Activated CD8-positive, alpha-beta memory T cell treated with anti-CD3 and anti-CD28 coated beads, Interleukin-2, amount 10 ng/mL, durations not matched to agents 7 days and 5 days (primary cell): ENCODE data around the gene ZNF367. TPM values are rescaled to one million over a fixed set of nuclear protein-coding genes. Genes with fewer than 3 reads are reported as not detected.

Experiments used
- ATAC-seq: fragments of 150-1000 bp; cut with Tn5 transposase; one replicate; pipeline ENCODE4 v1.10.0; 2021; ENCODE audit warnings: moderate library complexity
- CTCF ChIA-PET: fragments of 350-600 bp; sonication (Branson Sonifier 250); formaldehyde crosslinking; loops from one replicate; lab custom pipeline; 2021; ENCODE audit warnings: antibody characterized with exemption; lab: Charles Lee
- DNase-seq: peaks from one replicate; pipeline ENCODE4 v3.0.0-alpha.2; 2020
- H3K27ac Mint-ChIP-seq: one replicate; pipeline ENCODE4 v1.8.0; 2021; ENCODE audit warnings: mild to moderate bottlenecking, mixed read lengths
- H3K27me3 Mint-ChIP-seq: one replicate; pipeline ENCODE4 v1.8.0; 2021; ENCODE audit warnings: mixed read lengths
- H3K36me3 Mint-ChIP-seq: one replicate; pipeline ENCODE4 v1.8.0; 2021; ENCODE audit warnings: mild to moderate bottlenecking, mixed read lengths
- H3K4me1 Mint-ChIP-seq: one replicate; pipeline ENCODE4 v1.8.0; 2021; ENCODE audit warnings: mixed read lengths
- H3K4me3 Mint-ChIP-seq: one replicate; pipeline ENCODE4 v1.8.0; 2021; ENCODE audit warnings: mild to moderate bottlenecking, moderate library complexity, mixed read lengths
- H3K9me3 Mint-ChIP-seq: one replicate; pipeline ENCODE4 v1.8.0; 2022; ENCODE audit warnings: low read depth, mixed read lengths
- total RNA-seq, 2 experiments: library from RNA; stranded (reverse); gene quantifications; one replicate each; pipeline ENCODE4 v1.2.3, GENCODE V29; 2021

ZNF367 gene
- total RNA-seq, 2 experiments from 2014 or later: 31.2 to 36.3 TPM

- Mint-ChIP-seq H3K36me3 (no peaks in the 10 kb centered on the region), H3K9me3 (no peaks in the 10 kb centered on the region), H3K4me1 (peaks cover 26% of the 10 kb centered on the region), H3K27ac (peak within 1 kb of the TSS; percentile 66), H3K27me3 (peaks cover 5% of the 10 kb centered on the region), H3K4me3 (peak within 1 kb of the TSS; percentile 83)
- DNase-seq: peak; percentile 97
- CTCF ChIA-PET: interaction anchor here (1.0 to 4.1 kb wide), 9 partner anchors 9 to 404 kb away, joined by 3 to 32 read pairs (median 4); partner anchors contain the start of genes PRXL2C and ZNF782
- peak; percentile 99 for ATAC-seq
These were observed 31.9 kb upstream of the ZNF367 start, which contains the start of gene HABP4 for GRCh38 chr9:96449845-96450612. HABP4 (plus strand) TSS chr9:96450169; CDS start chr9:96450280, 111 bp downstream.

GRCh38 chr9:96449523-96449844, 31.3 kb upstream of the ZNF367 start:
- no peaks in the 10 kb centered on the region for H3K9me3 Mint-ChIP-seq
- DNase-seq (no peak), ATAC-seq (no peak)
- peaks cover 5% of the 10 kb centered on the region for H3K27me3 Mint-ChIP-seq
- H3K4me1 Mint-ChIP-seq: peaks cover 26% of the 10 kb centered on the region
- H3K4me3 Mint-ChIP-seq: peak overlapping the region; percentile 83
- H3K27ac Mint-ChIP-seq: peak overlapping the region; percentile 41
- CTCF ChIA-PET: interaction anchor here (1.0 to 4.1 kb wide), 9 partner anchors 8 to 404 kb away, joined by 3 to 32 read pairs (median 4); partner anchors contain the start of genes PRXL2C and ZNF782
- no peaks in the 10 kb centered on the region for H3K36me3 Mint-ChIP-seq

GRCh38 chr9:96448546-96449170, 30.5 kb upstream of the ZNF367 start:
- ATAC-seq (no peak), DNase-seq (no peak)
- H3K9me3 Mint-ChIP-seq: no peaks in the 10 kb centered on the region
- no peak overlapping the region for H3K4me3 Mint-ChIP-seq
- no peak overlapping the region for H3K27ac Mint-ChIP-seq
- peaks cover 5% of the 10 kb centered on the region for H3K27me3 Mint-ChIP-seq
- H3K4me1 Mint-ChIP-seq: peaks cover 25% of the 10 kb centered on the region
- no peaks in the 10 kb centered on the region for H3K36me3 Mint-ChIP-seq
- CTCF ChIA-PET: interaction anchor here (1.1 to 2.3 kb wide), 4 partner anchors 118 to 405 kb away, joined by 4 to 13 read pairs (median 6); partner anchors contain the start of genes PRXL2C and ZNF782

GRCh38 chr9:96447406-96447805, 29.2 kb upstream of the ZNF367 start:
- H3K4me1 Mint-ChIP-seq: peaks cover 21% of the 10 kb centered on the region
- ATAC-seq: no peak
- H3K27ac Mint-ChIP-seq: no peak overlapping the region
- no peaks in the 10 kb centered on the region for H3K9me3 Mint-ChIP-seq
- no peaks in the 10 kb centered on the region for H3K36me3 Mint-ChIP-seq
- no peak overlapping the region for H3K4me3 Mint-ChIP-seq
- CTCF ChIA-PET: no interaction called here
- H3K27me3 Mint-ChIP-seq: peaks cover 5% of the 10 kb centered on the region
- DNase-seq: no peak

- Mint-ChIP-seq H3K27ac (no peak overlapping the region), H3K4me1 (peaks cover 4% of the 10 kb centered on the region), H3K27me3 (no peaks in the 10 kb centered on the region), H3K4me3 (no peak overlapping the region), H3K36me3 (no peaks in the 10 kb centered on the region), H3K9me3 (no peaks in the 10 kb centered on the region)
- CTCF ChIA-PET: interaction anchor here (0.8 to 3.2 kb wide), 23 partner anchors 9 to 336 kb away, joined by 3 to 32 read pairs (median 4); partner anchors contain the start of genes HABP4, PRXL2C and ZNF510
- no peak for ATAC-seq
- DNase-seq: no peak
These were observed 24.3 kb upstream of the ZNF367 start for GRCh38 chr9:96442491-96442890.

GRCh38 chr9:96441798-96442445, 23.8 kb upstream of the ZNF367 start:
- Mint-ChIP-seq H3K4me1 (no peaks in the 10 kb centered on the region), H3K9me3 (no peaks in the 10 kb centered on the region), H3K36me3 (no peaks in the 10 kb centered on the region), H3K4me3 (no peak overlapping the region), H3K27ac (no peak overlapping the region), H3K27me3 (no peaks in the 10 kb centered on the region)
- DNase-seq (no peak), ATAC-seq (peak; percentile 51)
- CTCF ChIA-PET: interaction anchor here (0.7 to 3.2 kb wide), 24 partner anchors 9 to 336 kb away, joined by 3 to 32 read pairs (median 4); partner anchors contain the start of genes HABP4, PRXL2C and ZNF510

GRCh38 chr9:96440671-96441199, 22.6 kb upstream of the ZNF367 start:
- Mint-ChIP-seq H3K4me3 (no peak overlapping the region), H3K27me3 (no peaks in the 10 kb centered on the region), H3K4me1 (peaks cover 7% of the 10 kb centered on the region), H3K9me3 (no peaks in the 10 kb centered on the region), H3K36me3 (no peaks in the 10 kb centered on the region), H3K27ac (no peak overlapping the region)
- ATAC-seq: no peak
- no peak for DNase-seq
- CTCF ChIA-PET: interaction anchor here (0.9 to 3.2 kb wide), 6 partner anchors 11 to 226 kb away, joined by 3 to 32 read pairs (median 4); partner anchors contain the start of gene HABP4

GRCh38 chr9:96437454-96437853, 19.3 kb upstream of the ZNF367 start:
- ATAC-seq (no peak), DNase-seq (no peak)
- peaks cover 10% of the 10 kb centered on the region for H3K4me1 Mint-ChIP-seq
- no peaks in the 10 kb centered on the region for H3K27me3 Mint-ChIP-seq
- no peaks in the 10 kb centered on the region for H3K9me3 Mint-ChIP-seq
- no peaks in the 10 kb centered on the region for H3K36me3 Mint-ChIP-seq
- no peak overlapping the region for H3K4me3 Mint-ChIP-seq
- CTCF ChIA-PET: no interaction called here
- H3K27ac Mint-ChIP-seq: no peak overlapping the region

- Mint-ChIP-seq H3K36me3 (no peaks in the 10 kb centered on the region), H3K4me3 (no peak overlapping the region), H3K9me3 (no peaks in the 10 kb centered on the region), H3K27ac (no peak overlapping the region), H3K4me1 (peaks cover 10% of the 10 kb centered on the region), H3K27me3 (no peaks in the 10 kb centered on the region)
- ATAC-seq (no peak), DNase-seq (no peak)
- CTCF ChIA-PET: no interaction called here
These were observed 18.4 kb upstream of the ZNF367 start for GRCh38 chr9:96436456-96437126.

- ATAC-seq (peak; percentile 73), DNase-seq (peak; percentile 52)
- Mint-ChIP-seq H3K4me1 (peaks cover 10% of the 10 kb centered on the region), H3K27ac (no peak overlapping the region), H3K9me3 (no peaks in the 10 kb centered on the region), H3K36me3 (no peaks in the 10 kb centered on the region), H3K4me3 (no peak overlapping the region), H3K27me3 (no peaks in the 10 kb centered on the region)
- CTCF ChIA-PET: interaction anchor here (2.2 kb wide), 1 partner anchor 12 kb away, joined by 6 read pairs; no protein-coding TSS in a partner anchor
These were observed 17.9 kb upstream of the ZNF367 start for GRCh38 chr9:96436063-96436455.

- CTCF ChIA-PET: interaction anchor here (1.3 to 2.2 kb wide), 2 partner anchors 12 to 131 kb away, joined by 3 to 6 read pairs; no protein-coding TSS in a partner anchor
- DNase-seq (no peak), ATAC-seq (no peak)
- Mint-ChIP-seq H3K27ac (no peak overlapping the region), H3K36me3 (no peaks in the 10 kb centered on the region), H3K4me3 (no peak overlapping the region), H3K4me1 (peaks cover 10% of the 10 kb centered on the region), H3K9me3 (no peaks in the 10 kb centered on the region), H3K27me3 (no peaks in the 10 kb centered on the region)
These were observed 17.2 kb upstream of the ZNF367 start for GRCh38 chr9:96435345-96435744.

- no peak for DNase-seq
- Mint-ChIP-seq H3K27ac (no peak overlapping the region), H3K36me3 (no peaks in the 10 kb centered on the region), H3K4me3 (no peak overlapping the region), H3K4me1 (peaks cover 7% of the 10 kb centered on the region), H3K9me3 (no peaks in the 10 kb centered on the region), H3K27me3 (no peaks in the 10 kb centered on the region)
- CTCF ChIA-PET: no interaction called here
- ATAC-seq: no peak
These were observed 12.2 kb upstream of the ZNF367 start for GRCh38 chr9:96430377-96430776.
